OCI-LY7 (cell line): Measurements from ENCODE around the gene NFIA. TPM values are rescaled to one million over a fixed set of nuclear protein-coding genes. Genes with fewer than 3 reads are reported as not detected.
A peak's percentile ranks its signal among the peaks of the same experiment; 100 is the strongest.

Source experiments
- Bru-seq: library from RNA; stranded (reverse); fragments of 400-500 nt; gene quantifications from one replicate; lab custom pipeline; 2021; lab: Mats Ljungman, UMichigan
- BruChase-seq, 2 experiments: library from RNA; stranded (reverse); fragments of 400-500 nt; gene quantifications; one replicate each; lab custom pipeline; 2021; lab: Mats Ljungman, UMichigan
- BruUV-seq: library from RNA; stranded (reverse); fragments of 400-500 nt; replicated peaks from 2 replicates; lab custom pipeline; 2021; lab: Mats Ljungman, UMichigan
- CTCF ChIA-PET: fragments of 300-600 bp; sonication (Branson Sonifier 250); formaldehyde crosslinking; loops from one replicate; lab custom pipeline; 2022; ENCODE audit warnings: antibody characterized with exemption; ENCODE audit not compliant: unreplicated experiment; lab: Charles Lee
- POLR2A ChIA-PET: fragments of 300-600 bp; sonication (Branson Sonifier 250); formaldehyde crosslinking; loops from one replicate; lab custom pipeline; 2022; ENCODE audit warnings: antibody characterized with exemption; lab: Charles Lee
- DNase-seq: peaks from one replicate; pipeline ENCODE4 v3.0.0-alpha.2; 2015; ENCODE audit warnings: low spot score
- H2AFZ ChIP-seq: fragments of 200-600 bp; sonication (generic), shearing (Covaris generic); 2 replicates; pipeline ENCODE4 v1.6.1; 2014; ENCODE audit warnings: mild to moderate bottlenecking, antibody characterized with exemption, low read length, moderate library complexity
- H3K27ac ChIP-seq: fragments of 200-600 bp; sonication (generic); 2 replicates; pipeline ENCODE4 v1.5.1; 2014; ENCODE audit warnings: mixed run types, low read depth, mild to moderate bottlenecking, moderate library complexity, low read length, inconsistent platforms; ENCODE audit not compliant: poor library complexity, severe bottlenecking
- H3K36me3 ChIP-seq: fragments of 200-600 bp; sonication (generic); 2 replicates; pipeline ENCODE4 v1.6.1; 2014; ENCODE audit warnings: mild to moderate bottlenecking, antibody characterized with exemption, low read length, moderate library complexity, mixed read lengths; ENCODE audit not compliant: insufficient read depth
- H3K4me1 ChIP-seq: fragments of 200-600 bp; sonication (generic); 2 replicates; pipeline ENCODE4 v1.5.1; 2014; ENCODE audit warnings: mild to moderate bottlenecking, low read length; ENCODE audit not compliant: insufficient read depth, poor library complexity, severe bottlenecking
- H3K4me2 ChIP-seq: fragments of 200-600 bp; sonication (generic); 2 replicates; pipeline ENCODE4 v1.6.1; 2014; ENCODE audit warnings: mild to moderate bottlenecking, low read length
- H3K4me3 ChIP-seq: fragments of 200-600 bp; sonication (generic); 2 replicates; pipeline ENCODE4 v1.5.1; 2014; ENCODE audit warnings: mild to moderate bottlenecking, low read depth, low read length; ENCODE audit not compliant: poor library complexity, severe bottlenecking
- H3K79me2 ChIP-seq: fragments of 200-600 bp; sonication (generic); 2 replicates; pipeline ENCODE4 v1.6.1; 2016; ENCODE audit warnings: low read depth, mild to moderate bottlenecking, low read length, moderate library complexity, mixed read lengths; ENCODE audit not compliant: insufficient read depth
- H3K9me2 ChIP-seq: fragments of 200-600 bp; sonication (generic); 2 replicates; pipeline ENCODE4 v1.6.1; 2016; ENCODE audit warnings: mild to moderate bottlenecking, low read length, mixed read lengths; ENCODE audit not compliant: insufficient read depth
- H3K9me3 ChIP-seq: fragments of 200-600 bp; sonication (generic); 2 replicates; pipeline ENCODE4 v1.6.1; 2014; ENCODE audit warnings: mild to moderate bottlenecking, mixed run types, low read length, mixed read lengths
- H4K20me1 ChIP-seq: fragments of 200-600 bp; sonication (generic); 2 replicates; pipeline ENCODE4 v1.6.1; 2014; ENCODE audit warnings: mild to moderate bottlenecking, antibody characterized with exemption, low read length, moderate library complexity, mixed read lengths; ENCODE audit not compliant: insufficient read depth
- EZH2phosphoT487 ChIP-seq: fragments of 200-600 bp; sonication (generic); IDR thresholded peaks from 2 replicates; pipeline ENCODE4 v1.6.1; 2018; ENCODE audit warnings: low read depth, borderline replicate concordance, mild to moderate bottlenecking, mixed run types, antibody characterized with exemption, low read length, moderate library complexity, mixed read lengths
- intact Hi-C: fragments of 100-400 bp; cut with micrococcal nuclease; formaldehyde crosslinking; loops from one replicate; pipeline ENCODE4 v1.10.0; 2022; ENCODE audit not compliant: unreplicated experiment
- long read RNA-seq: library from polyadenylated mRNA; stranded (forward); transcript quantifications from one replicate; pipeline ENCODE4 v2.0.0, GENCODE V29; 2022
- total RNA-seq, 2 experiments: library from RNA; depleted of rRNA in 1 of 2; stranded (reverse); fragments of >200 nt in 1 of 2; shearing (Covaris generic) in 1 of 2; gene quantifications; 2 replicates each; pipeline ENCODE4 v1.2.3, GENCODE V29; 2014 to 2022
- TF ChIP-seq, protein P1 (sequence below): fragments of 200-600 bp; sonication (generic); conservative IDR thresholded peaks from 2 replicates; pipeline ENCODE4 v1.5.1; 2014; ENCODE audit warnings: mild to moderate bottlenecking, antibody characterized with exemption, low read length, moderate library complexity, mixed read lengths

NFIA gene
- total RNA-seq (2014; rRNA removed; shearing (Covaris generic)): 2.8 and 7.8 TPM in 2 replicates
- total RNA-seq (2022): 16.4 and 18.8 TPM in 2 replicates
- Bru-seq, nascent RNA: percentile 52 among the genes with signal in this experiment
- percentile 49 among the genes with signal in this experiment for BruChase-seq, experiment 1, labeled RNA remaining after a 6-hour chase
- percentile 58 among the genes with signal in this experiment for BruChase-seq, experiment 2, labeled RNA remaining after a 2-hour chase
- long read RNA-seq, full-length matches to known transcripts: 4 of 18 reads
- long read RNA-seq, partial matches to known transcripts: 2 of 18 reads
- long read RNA-seq, other reads (novel, unspliced or antisense): 12 of 18 reads

DNA sequence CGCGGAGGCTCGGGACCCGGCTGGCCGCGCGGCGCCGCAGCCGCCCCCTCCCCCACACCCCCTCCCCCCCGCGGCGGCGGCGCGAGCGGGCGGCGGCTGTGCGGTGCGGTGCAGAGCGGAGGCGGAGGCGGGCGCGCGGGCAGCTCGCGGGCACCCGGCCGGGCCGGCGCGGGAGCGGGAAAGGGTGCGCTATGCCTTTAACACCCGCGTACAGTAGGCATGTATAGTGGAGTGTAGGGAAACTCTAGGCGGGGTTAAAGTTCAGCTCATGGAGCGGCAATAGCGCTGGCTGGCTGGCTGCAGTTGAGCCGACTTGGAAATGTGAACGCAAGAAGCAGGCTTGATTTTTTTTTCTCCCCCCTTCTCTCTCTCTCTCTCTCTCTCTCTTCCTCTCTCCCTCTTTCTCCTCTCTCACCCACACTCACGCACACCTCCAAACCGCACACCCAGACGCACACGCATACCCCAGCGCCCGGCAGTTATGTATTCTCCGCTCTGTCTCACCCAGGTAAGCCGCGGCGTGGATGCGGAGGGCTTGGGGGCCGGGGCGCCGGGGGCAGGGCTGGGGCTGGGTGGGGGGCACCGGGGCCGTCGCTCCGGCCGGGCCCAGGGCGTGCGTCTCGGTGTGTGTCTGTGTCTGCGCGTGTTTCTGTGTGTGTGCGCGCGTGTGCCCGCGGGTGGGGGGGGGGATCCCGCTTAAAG is at the start of gene NFIA:
NFIA (plus strand) TSS at position 251 of the 702 bp plus-strand sequence.
- Histone ChIP-seq H3K79me2 (no peaks in the 10 kb centered on the region; the same call in 1 of the 2 replicates), H3K9me3 (no peaks in the 10 kb centered on the region), H3K4me2 (peak within 1 kb of the TSS; percentile 98), H3K4me1 (peaks cover 42% of the 10 kb centered on the region), H3K36me3 (no peaks in the 10 kb centered on the region), H3K4me3 (peak within 1 kb of the TSS; percentile 83), H2AFZ (peak within 1 kb of the TSS; percentile 76), H4K20me1 (peaks cover 21% of the 10 kb centered on the region; the same call in 1 of the 2 replicates), H3K27ac (peak within 1 kb of the TSS; percentile 25), H3K9me2 (no peaks in the 10 kb centered on the region)
- ChIA-PET CTCF (no interaction called here), POLR2A (interaction anchor here (0.7 to 1.1 kb wide), 2 partner anchors 29 to 49 kb away, joined by 6 read pairs; no protein-coding TSS in a partner anchor)
- TF ChIP-seq, protein P1, sequence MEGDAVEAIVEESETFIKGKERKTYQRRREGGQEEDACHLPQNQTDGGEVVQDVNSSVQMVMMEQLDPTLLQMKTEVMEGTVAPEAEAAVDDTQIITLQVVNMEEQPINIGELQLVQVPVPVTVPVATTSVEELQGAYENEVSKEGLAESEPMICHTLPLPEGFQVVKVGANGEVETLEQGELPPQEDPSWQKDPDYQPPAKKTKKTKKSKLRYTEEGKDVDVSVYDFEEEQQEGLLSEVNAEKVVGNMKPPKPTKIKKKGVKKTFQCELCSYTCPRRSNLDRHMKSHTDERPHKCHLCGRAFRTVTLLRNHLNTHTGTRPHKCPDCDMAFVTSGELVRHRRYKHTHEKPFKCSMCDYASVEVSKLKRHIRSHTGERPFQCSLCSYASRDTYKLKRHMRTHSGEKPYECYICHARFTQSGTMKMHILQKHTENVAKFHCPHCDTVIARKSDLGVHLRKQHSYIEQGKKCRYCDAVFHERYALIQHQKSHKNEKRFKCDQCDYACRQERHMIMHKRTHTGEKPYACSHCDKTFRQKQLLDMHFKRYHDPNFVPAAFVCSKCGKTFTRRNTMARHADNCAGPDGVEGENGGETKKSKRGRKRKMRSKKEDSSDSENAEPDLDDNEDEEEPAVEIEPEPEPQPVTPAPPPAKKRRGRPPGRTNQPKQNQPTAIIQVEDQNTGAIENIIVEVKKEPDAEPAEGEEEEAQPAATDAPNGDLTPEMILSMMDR: no peak
- no peak for TF ChIP-seq EZH2phosphoT487
- intact Hi-C loops: loop anchor here (10.0 kb wide), 1 partner anchor 1602 kb away; the partner anchor contains the start of gene DOCK7
- no TSS peak for BruUV-seq
- DNase-seq: peak; percentile 50

DNA sequence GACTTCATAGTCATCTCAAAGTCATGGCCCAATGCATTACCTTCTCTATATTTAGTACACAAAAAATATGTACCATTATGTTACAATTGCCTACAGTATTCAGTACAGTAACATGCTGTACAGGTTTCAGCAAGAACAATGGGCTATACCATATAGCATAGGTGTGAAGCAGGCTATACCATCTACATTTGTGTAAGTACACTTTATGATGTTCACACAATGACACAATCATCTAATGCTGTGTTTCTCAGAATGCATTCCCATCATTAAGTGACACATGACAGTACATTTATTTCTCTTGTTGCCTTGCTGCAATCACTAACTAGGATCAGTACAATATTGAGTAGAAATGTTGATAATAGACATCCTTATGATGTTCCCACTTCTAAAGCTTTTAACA is 46.5 kb upstream of the NFIA start:
- no peaks in the 10 kb centered on the region for H3K79me2 ChIP-seq
- no peaks in the 10 kb centered on the region for H3K9me2 ChIP-seq
- H3K27ac ChIP-seq: no peak overlapping the region
- H2AFZ ChIP-seq: no peak overlapping the region
- TF ChIP-seq EZH2phosphoT487: no peak
- TF ChIP-seq, protein P1: no peak
- intact Hi-C loops: no loop called here
- no peak for DNase-seq
- no peak overlapping the region for H3K4me2 ChIP-seq
- no peaks in the 10 kb centered on the region for H3K36me3 ChIP-seq
- H4K20me1 ChIP-seq: no peaks in the 10 kb centered on the region
- no peak overlapping the region for H3K4me3 ChIP-seq
- no peaks in the 10 kb centered on the region for H3K4me1 ChIP-seq
- BruUV-seq: no TSS peak
- no peaks in the 10 kb centered on the region; the same call in 1 of the 2 replicates for H3K9me3 ChIP-seq
- POLR2A ChIA-PET: interaction anchor here (0.6 to 0.7 kb wide), 2 partner anchors 55 to 852 kb away, joined by 3 read pairs; no protein-coding TSS in a partner anchor
- CTCF ChIA-PET: no interaction called here
